ENCODE results near the gene CLDN1. TPM values are rescaled to one million over a fixed set of nuclear protein-coding genes. Genes with fewer than 3 reads are reported as not detected.

Gene CLDN1
- total RNA-seq, 1 experiment from 2014 or later, result 4.4 TPM

DNA sequence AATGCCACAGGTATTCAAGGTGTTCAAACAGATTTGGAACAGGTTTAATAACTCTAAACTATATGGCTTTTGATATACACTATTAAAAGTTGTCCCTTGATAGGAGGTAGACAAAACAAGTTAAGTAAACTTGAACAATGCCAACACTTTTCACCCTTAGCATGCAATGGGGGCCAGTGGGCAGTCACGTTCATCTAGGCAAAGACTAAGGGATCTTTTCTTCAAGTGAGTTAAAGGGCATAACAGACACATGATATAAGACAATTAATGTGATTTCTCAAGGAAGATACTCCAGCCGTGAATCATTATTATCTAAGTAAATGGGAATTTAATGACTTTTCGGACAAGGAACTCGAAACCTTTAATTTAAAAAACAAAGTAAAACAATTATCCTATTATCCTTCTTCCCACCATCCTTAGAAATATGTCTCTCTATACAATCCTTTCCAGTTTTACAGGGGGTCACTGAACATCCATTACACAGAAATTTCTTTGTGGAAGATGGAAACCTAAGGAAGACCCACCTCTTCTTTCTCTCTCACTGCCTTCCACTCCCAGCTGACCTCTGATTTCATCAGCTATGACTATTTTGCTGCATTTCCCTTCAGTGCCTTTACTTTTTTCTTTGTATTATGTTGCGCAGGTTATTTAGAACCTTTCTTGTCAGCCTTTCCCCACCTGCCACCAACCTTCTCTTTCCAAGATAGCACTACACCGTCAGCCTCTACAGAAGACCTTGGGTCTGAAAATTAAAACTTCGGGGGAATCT is 1.5 kb downstream of the CLDN1 start:
- Mint-ChIP-seq H3K4me3 (peak overlapping the region; percentile 84), H3K27me3 (ENCODE audit: low read depth) (peaks cover 18% of the 10 kb centered on the region), H3K4me1 (peaks cover 46% of the 10 kb centered on the region), H3K27ac (no peak overlapping the region), H3K9me3 (no peaks in the 10 kb centered on the region), H3K36me3 (no peaks in the 10 kb centered on the region)
- ChIA-PET POLR2A (no interaction called here), CTCF (interaction anchor here (1.2 to 2.8 kb wide), 7 partner anchors 16 to 359 kb away, joined by 3 to 77 read pairs (median 4); no protein-coding TSS in a partner anchor)
- TF ChIP-seq GABPB1 (CRISPR knock-in tag; IDR thresholded peaks at IDR 0.05) (peak; percentile 63; the same call in 1 of the 2 replicates), ZNF232 (CRISPR knock-in tag; IDR thresholded peaks at IDR 0.05) (no peak)
- DNase-seq (ENCODE audit: low spot score) (no peak), ATAC-seq (no peak)

GRCh38 chr3:190319660-190320059 is 2.6 kb downstream of the CLDN1 start:
- peaks cover 37% of the 10 kb centered on the region for H3K4me1 Mint-ChIP-seq
- H3K4me3 Mint-ChIP-seq, result no peak overlapping the region
- no peaks in the 10 kb centered on the region for H3K36me3 Mint-ChIP-seq
- ChIA-PET CTCF (interaction anchor here (1.9 kb wide), 1 partner anchor 358 kb away, joined by 7 read pairs; no protein-coding TSS in a partner anchor), POLR2A (no interaction called here)
- H3K27me3 Mint-ChIP-seq (ENCODE audit: low read depth), result peaks cover 18% of the 10 kb centered on the region
- DNase-seq (ENCODE audit: low spot score) (no peak), ATAC-seq (no peak)
- TF ChIP-seq HMGA2 (CRISPR knock-in tag; IDR thresholded peaks at IDR 0.05), result no peak
- TF ChIP-seq MLX (CRISPR knock-in tag; IDR thresholded peaks at IDR 0.05), result no peak
- no peak for TF ChIP-seq SOX15 (CRISPR knock-in tag; IDR thresholded peaks at IDR 0.05)
- TF ChIP-seq KAT7 (CRISPR knock-in tag; IDR thresholded peaks at IDR 0.05; ENCODE audit: borderline replicate concordance), result no peak
- no peak for TF ChIP-seq IRF2 (CRISPR knock-in tag; IDR thresholded peaks at IDR 0.05; ENCODE audit: borderline replicate concordance, low read depth)
- TF ChIP-seq FOXJ3 (CRISPR knock-in tag; IDR thresholded peaks at IDR 0.05; ENCODE audit: borderline replicate concordance), result no peak
- no peak for TF ChIP-seq PRRX2 (CRISPR knock-in tag; IDR thresholded peaks at IDR 0.05)
- no peak for TF ChIP-seq CDX4 (CRISPR knock-in tag; IDR thresholded peaks at IDR 0.05; ENCODE audit: borderline replicate concordance)
- TF ChIP-seq ZNF532 (CRISPR knock-in tag; IDR thresholded peaks at IDR 0.05; ENCODE audit: borderline replicate concordance), result no peak
- TF ChIP-seq ZNF425 (CRISPR knock-in tag; conservative IDR thresholded peaks at IDR 0.05), result no peak
- TF ChIP-seq JUN (CRISPR knock-in tag; IDR thresholded peaks at IDR 0.05), result no peak
- no peak for TF ChIP-seq GABPB1 (CRISPR knock-in tag; IDR thresholded peaks at IDR 0.05)
- no peaks in the 10 kb centered on the region for H3K9me3 Mint-ChIP-seq
- no peak overlapping the region for H3K27ac Mint-ChIP-seq

- no peak for ATAC-seq
- H3K27me3 Mint-ChIP-seq (ENCODE audit: low read depth), result peaks cover 18% of the 10 kb centered on the region
- no peak for DNase-seq (ENCODE audit: low spot score)
- H3K36me3 Mint-ChIP-seq, result no peaks in the 10 kb centered on the region
- H3K27ac Mint-ChIP-seq, result no peak overlapping the region
- H3K4me1 Mint-ChIP-seq, result peaks cover 35% of the 10 kb centered on the region
- no peak overlapping the region for H3K4me3 Mint-ChIP-seq
- ChIA-PET POLR2A (no interaction called here), CTCF (interaction anchor here (1.9 kb wide), 1 partner anchor 357 kb away, joined by 7 read pairs; no protein-coding TSS in a partner anchor)
- no peaks in the 10 kb centered on the region for H3K9me3 Mint-ChIP-seq
- TF ChIP-seq MXD4 (CRISPR knock-in tag; IDR thresholded peaks at IDR 0.05; ENCODE audit: borderline replicate concordance) (no peak), ZNF425 (CRISPR knock-in tag; conservative IDR thresholded peaks at IDR 0.05) (no peak), TCF7 (CRISPR knock-in tag; IDR thresholded peaks at IDR 0.05; ENCODE audit: low read depth) (no peak)
- TF ChIP-seq, protein P1, sequence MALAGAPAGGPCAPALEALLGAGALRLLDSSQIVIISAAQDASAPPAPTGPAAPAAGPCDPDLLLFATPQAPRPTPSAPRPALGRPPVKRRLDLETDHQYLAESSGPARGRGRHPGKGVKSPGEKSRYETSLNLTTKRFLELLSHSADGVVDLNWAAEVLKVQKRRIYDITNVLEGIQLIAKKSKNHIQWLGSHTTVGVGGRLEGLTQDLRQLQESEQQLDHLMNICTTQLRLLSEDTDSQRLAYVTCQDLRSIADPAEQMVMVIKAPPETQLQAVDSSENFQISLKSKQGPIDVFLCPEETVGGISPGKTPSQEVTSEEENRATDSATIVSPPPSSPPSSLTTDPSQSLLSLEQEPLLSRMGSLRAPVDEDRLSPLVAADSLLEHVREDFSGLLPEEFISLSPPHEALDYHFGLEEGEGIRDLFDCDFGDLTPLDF (CRISPR knock-in tag; IDR thresholded peaks at IDR 0.05), result no peak
Observed at GRCh38 chr3:190318666-190319065, 3.6 kb downstream of the CLDN1 start.

All from WTC11 (cell line).